ENCODE results near the gene ALOX5AP. TPM values are rescaled to one million over a fixed set of nuclear protein-coding genes. Genes with fewer than 3 reads are reported as not detected.

Gene ALOX5AP
- polyA plus RNA-seq, 2 of the 4 experiments (the other 2 are of a cell fraction): 2.3 to 2.8 TPM

DNA sequence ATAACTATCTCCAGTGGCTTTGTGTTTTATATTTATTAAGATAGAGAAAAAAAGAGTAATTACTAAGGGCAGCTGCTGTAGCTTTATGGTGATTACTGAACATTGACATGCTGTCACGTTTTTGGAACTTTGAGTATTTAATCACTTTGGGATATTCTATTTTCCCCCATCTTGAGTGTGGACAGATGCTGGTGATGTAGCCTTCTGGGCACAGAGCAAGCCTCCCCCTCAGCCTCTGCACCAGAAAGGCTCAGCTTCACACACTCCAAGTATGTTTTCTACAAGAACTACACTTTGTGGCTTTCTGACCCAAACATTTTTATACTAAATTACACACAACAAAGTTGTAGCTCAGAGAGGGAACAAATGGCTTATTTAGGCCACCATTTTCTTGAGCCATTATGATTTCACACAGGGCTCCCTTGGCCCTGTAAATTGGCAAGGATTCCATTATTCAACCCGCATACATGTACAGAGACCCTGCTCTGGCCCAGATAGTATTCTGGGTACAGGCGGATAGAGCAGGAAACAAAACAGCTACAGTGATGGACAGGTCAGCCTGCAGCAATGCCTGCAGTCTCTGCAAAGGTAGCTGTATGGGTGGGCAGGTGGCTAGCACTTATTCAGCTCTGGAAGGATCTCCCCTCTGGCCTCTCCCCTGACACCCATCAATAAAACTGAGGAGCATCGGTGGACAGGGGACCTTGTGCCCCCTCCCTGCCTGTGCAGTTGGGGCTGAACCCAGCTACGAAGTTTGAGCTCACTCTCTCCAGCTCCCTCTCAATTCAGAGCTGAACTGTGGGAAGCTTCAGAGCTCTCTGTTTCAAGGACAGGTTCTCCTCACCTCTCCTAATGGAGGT is 1.3 kb downstream of the ALOX5AP start (continued):
- TF ChIP-seq RNF2 (IDR thresholded peaks at IDR 0.05; ENCODE audit: borderline replicate concordance, low read depth): no peak
- TF ChIP-seq, protein P1, sequence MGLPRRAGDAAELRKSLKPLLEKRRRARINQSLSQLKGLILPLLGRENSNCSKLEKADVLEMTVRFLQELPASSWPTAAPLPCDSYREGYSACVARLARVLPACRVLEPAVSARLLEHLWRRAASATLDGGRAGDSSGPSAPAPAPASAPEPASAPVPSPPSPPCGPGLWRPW (IDR thresholded peaks at IDR 0.05): no peak
- TF ChIP-seq SMC3 (IDR thresholded peaks at IDR 0.05): no peak
- TF ChIP-seq, protein P2, sequence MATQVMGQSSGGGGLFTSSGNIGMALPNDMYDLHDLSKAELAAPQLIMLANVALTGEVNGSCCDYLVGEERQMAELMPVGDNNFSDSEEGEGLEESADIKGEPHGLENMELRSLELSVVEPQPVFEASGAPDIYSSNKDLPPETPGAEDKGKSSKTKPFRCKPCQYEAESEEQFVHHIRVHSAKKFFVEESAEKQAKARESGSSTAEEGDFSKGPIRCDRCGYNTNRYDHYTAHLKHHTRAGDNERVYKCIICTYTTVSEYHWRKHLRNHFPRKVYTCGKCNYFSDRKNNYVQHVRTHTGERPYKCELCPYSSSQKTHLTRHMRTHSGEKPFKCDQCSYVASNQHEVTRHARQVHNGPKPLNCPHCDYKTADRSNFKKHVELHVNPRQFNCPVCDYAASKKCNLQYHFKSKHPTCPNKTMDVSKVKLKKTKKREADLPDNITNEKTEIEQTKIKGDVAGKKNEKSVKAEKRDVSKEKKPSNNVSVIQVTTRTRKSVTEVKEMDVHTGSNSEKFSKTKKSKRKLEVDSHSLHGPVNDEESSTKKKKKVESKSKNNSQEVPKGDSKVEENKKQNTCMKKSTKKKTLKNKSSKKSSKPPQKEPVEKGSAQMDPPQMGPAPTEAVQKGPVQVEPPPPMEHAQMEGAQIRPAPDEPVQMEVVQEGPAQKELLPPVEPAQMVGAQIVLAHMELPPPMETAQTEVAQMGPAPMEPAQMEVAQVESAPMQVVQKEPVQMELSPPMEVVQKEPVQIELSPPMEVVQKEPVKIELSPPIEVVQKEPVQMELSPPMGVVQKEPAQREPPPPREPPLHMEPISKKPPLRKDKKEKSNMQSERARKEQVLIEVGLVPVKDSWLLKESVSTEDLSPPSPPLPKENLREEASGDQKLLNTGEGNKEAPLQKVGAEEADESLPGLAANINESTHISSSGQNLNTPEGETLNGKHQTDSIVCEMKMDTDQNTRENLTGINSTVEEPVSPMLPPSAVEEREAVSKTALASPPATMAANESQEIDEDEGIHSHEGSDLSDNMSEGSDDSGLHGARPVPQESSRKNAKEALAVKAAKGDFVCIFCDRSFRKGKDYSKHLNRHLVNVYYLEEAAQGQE (IDR thresholded peaks at IDR 0.05): no peak
- no peak for TF ChIP-seq JUN (IDR thresholded peaks at IDR 0.05)
- no peak for TF ChIP-seq MAZ (IDR thresholded peaks at IDR 0.05; ENCODE audit: borderline replicate concordance, low read depth, low read length)
- TF ChIP-seq HOXB13 (CRISPR knock-in tag; IDR thresholded peaks at IDR 0.05; ENCODE audit: low read depth): no peak
- no peak for TF ChIP-seq MAFK (IDR thresholded peaks at IDR 0.05; ENCODE audit: partially characterized antibody)
- TF ChIP-seq EP300 (IDR thresholded peaks at IDR 0.05): no peak
- TF ChIP-seq, protein P3, sequence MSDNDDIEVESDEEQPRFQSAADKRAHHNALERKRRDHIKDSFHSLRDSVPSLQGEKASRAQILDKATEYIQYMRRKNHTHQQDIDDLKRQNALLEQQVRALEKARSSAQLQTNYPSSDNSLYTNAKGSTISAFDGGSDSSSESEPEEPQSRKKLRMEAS (IDR thresholded peaks at IDR 0.05): no peak
- TF ChIP-seq CHD4 (IDR thresholded peaks at IDR 0.05; ENCODE audit: borderline replicate concordance): no peak

DNA sequence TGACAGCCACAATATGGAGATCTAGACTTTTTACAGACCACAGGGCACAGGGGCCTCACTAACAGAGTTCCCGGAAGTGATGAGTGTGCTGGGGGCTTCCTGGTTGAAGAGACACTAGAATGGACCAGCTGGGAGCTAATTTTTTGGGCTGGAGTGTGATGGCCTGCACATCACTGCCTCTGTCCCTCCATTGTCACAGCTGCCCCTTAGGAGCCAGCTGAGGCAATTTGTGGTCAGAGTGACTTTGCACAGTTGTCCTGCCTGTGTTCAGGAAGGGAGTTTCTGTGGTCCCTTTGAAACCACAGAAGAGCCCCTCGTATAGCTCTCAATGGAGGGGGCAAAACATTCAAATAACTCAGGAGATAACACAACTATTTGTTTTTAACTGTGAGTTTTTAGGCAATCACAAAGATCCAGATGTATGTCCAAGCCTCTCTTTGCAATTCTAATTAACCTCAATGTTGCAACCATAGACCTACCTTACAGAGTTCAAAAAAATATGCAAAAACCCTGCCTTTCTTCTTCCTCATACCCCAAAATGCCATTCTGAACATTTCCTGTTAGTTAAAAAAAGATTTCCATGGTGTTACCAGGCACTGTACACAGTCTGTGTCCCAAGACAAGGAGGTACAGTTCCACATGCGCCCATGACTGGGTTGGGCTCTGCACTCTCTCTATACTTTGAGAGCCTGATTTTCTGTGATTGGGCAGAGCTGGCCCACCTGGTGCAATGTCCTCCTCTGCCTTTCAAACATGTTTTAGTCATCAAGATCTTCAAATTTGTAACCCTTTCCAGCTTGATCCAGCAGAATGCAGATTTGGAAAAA is 2.4 kb downstream of the ALOX5AP start:
- ATAC-seq (no peak), FAIRE-seq (no peak), DNase-seq (ENCODE audit: low read depth in 1 of 2, low spot score in 1 of 2) (no peak)
- H3K4me1 ChIP-seq: peaks cover 48% of the 10 kb centered on the region
- H3K9me3 ChIP-seq: no peaks in the 10 kb centered on the region
- ChIA-PET POLR2A (no interaction called here), CTCF (no interaction called here)
- 81% methylated on average over 3 of the region's 3 CpGs for WGBS (ENCODE audit: missing lambda C conversion rate)
- peak overlapping the region; percentile 70 to 85; a peak in 4 of 6 replicates for H3K27ac ChIP-seq
- no peak for TF ChIP-seq POLR2AphosphoS2 (conservative IDR thresholded peaks at IDR 0.05; ENCODE audit: low read length)
- no peak for TF ChIP-seq HOXA7 (CRISPR knock-in tag; IDR thresholded peaks at IDR 0.05)
- TF ChIP-seq RNF2 (IDR thresholded peaks at IDR 0.05; ENCODE audit: borderline replicate concordance, low read depth): no peak
- no peak for TF ChIP-seq MAFK (IDR thresholded peaks at IDR 0.05; ENCODE audit: partially characterized antibody)
- TF ChIP-seq, protein P4, sequence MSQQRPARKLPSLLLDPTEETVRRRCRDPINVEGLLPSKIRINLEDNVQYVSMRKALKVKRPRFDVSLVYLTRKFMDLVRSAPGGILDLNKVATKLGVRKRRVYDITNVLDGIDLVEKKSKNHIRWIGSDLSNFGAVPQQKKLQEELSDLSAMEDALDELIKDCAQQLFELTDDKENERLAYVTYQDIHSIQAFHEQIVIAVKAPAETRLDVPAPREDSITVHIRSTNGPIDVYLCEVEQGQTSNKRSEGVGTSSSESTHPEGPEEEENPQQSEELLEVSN (IDR thresholded peaks at IDR 0.05; ENCODE audit: borderline replicate concordance, low read depth): no peak
- TF ChIP-seq FOSB (CRISPR knock-in tag; IDR thresholded peaks at IDR 0.05): no peak
- TF ChIP-seq HOXB13 (CRISPR knock-in tag; IDR thresholded peaks at IDR 0.05; ENCODE audit: low read depth): no peak
- no peak for TF ChIP-seq ZFP36 (IDR thresholded peaks at IDR 0.05; ENCODE audit: borderline replicate concordance, partially characterized antibody)
- no peak for TF ChIP-seq ESRRA (IDR thresholded peaks at IDR 0.05; ENCODE audit: borderline replicate concordance, low read length)
- TF ChIP-seq, protein P5, sequence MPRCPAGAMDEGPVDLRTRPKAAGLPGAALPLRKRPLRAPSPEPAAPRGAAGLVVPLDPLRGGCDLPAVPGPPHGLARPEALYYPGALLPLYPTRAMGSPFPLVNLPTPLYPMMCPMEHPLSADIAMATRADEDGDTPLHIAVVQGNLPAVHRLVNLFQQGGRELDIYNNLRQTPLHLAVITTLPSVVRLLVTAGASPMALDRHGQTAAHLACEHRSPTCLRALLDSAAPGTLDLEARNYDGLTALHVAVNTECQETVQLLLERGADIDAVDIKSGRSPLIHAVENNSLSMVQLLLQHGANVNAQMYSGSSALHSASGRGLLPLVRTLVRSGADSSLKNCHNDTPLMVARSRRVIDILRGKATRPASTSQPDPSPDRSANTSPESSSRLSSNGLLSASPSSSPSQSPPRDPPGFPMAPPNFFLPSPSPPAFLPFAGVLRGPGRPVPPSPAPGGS (IDR thresholded peaks at IDR 0.05): no peak
- TF ChIP-seq KDM1A (IDR thresholded peaks at IDR 0.05; ENCODE audit: low read depth): no peak
- TF ChIP-seq, protein P6, sequence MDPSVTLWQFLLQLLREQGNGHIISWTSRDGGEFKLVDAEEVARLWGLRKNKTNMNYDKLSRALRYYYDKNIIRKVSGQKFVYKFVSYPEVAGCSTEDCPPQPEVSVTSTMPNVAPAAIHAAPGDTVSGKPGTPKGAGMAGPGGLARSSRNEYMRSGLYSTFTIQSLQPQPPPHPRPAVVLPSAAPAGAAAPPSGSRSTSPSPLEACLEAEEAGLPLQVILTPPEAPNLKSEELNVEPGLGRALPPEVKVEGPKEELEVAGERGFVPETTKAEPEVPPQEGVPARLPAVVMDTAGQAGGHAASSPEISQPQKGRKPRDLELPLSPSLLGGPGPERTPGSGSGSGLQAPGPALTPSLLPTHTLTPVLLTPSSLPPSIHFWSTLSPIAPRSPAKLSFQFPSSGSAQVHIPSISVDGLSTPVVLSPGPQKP (IDR thresholded peaks at IDR 0.05; ENCODE audit: low read depth, low read length): no peak
- TF ChIP-seq SMC3 (IDR thresholded peaks at IDR 0.05): no peak
- no peak for TF ChIP-seq NR3C1 (IDR thresholded peaks at IDR 0.05)
- no peak for TF ChIP-seq ZNF302 (CRISPR knock-in tag; IDR thresholded peaks at IDR 0.05)
- TF ChIP-seq GATA3 (IDR thresholded peaks at IDR 0.05; ENCODE audit: borderline replicate concordance): no peak
- no peak for TF ChIP-seq PHF8 (IDR thresholded peaks at IDR 0.05; ENCODE audit: borderline replicate concordance, low read depth)
- no peak for TF ChIP-seq RCOR1 (IDR thresholded peaks at IDR 0.05; ENCODE audit: low read depth, low read length)
- TF ChIP-seq ZC3H11A (IDR thresholded peaks at IDR 0.05): no peak
- H3K4me3 ChIP-seq: no peak overlapping the region
- no peak overlapping the region for H3K4me2 ChIP-seq

Measured in A549 (cell line).